ENCODE data around the gene TAS2R60.
"Not testable (repeated sequence)": the region's sequence is repeated elsewhere in the genome, so short reads cannot be mapped to it uniquely, and the experiment has no call there.

Gene TAS2R60

GRCh38 chr7:143479055-143479766 is 36.0 kb downstream of the TAS2R60 start:
- no peak for DNase-seq

- no peak for DNase-seq
Measured at GRCh38 chr7:143480501-143480900, 37.2 kb downstream of the TAS2R60 start.

GRCh38 chr7:143484119-143484518 is 40.9 kb downstream of the TAS2R60 start:
- no peak for DNase-seq

GRCh38 chr7:143485094-143485493 is 41.8 kb downstream of the TAS2R60 start:
- no peak for DNase-seq

GRCh38 chr7:143485500-143485899 is 42.2 kb downstream of the TAS2R60 start:
- DNase-seq = no peak

GRCh38 chr7:143486266-143486665 is 43.0 kb downstream of the TAS2R60 start:
- not testable (repeated sequence) for DNase-seq

GRCh38 chr7:143487061-143487460 is 43.8 kb downstream of the TAS2R60 start:
- DNase-seq = no peak

- no peak for DNase-seq
Measured at GRCh38 chr7:143487566-143487965, 44.3 kb downstream of the TAS2R60 start.

GRCh38 chr7:143490717-143491306 is 47.6 kb downstream of the TAS2R60 start:
- no peak for DNase-seq

- DNase-seq = no peak
Measured at GRCh38 chr7:143492043-143492471, 48.8 kb downstream of the TAS2R60 start.

- no peak for DNase-seq
Measured at GRCh38 chr7:143492799-143493739, 49.8 kb downstream of the TAS2R60 start.

- no peak for DNase-seq
Measured at GRCh38 chr7:143493751-143494150, 50.5 kb downstream of the TAS2R60 start.

Data from stimulated activated CD4-positive, alpha-beta T cell treated with anti-CD3 and anti-CD28 coated beads, Interleukin-4, amount 100 ng/mL, for 1 hour (primary cell).